G401 (cell line): ENCODE results near the gene PRKCA. TPM values are rescaled to one million over a fixed set of nuclear protein-coding genes. Genes with fewer than 3 reads are reported as not detected.
"Not testable (repeated sequence)": the region's sequence is repeated elsewhere in the genome, so short reads cannot be mapped to it uniquely, and the experiment has no call there.

Experiments
- DNase-seq: peaks from one replicate; pipeline ENCODE4 v3.0.0-alpha.2; 2015; ENCODE audit warnings: low spot score
- in situ Hi-C: cut with HindIII; loops from 2 replicates; pipeline ENCODE4 v1.10.0; 2016; ENCODE audit warnings: low sequenced_read_pairs, mixed read lengths
- total RNA-seq: library from RNA; depleted of rRNA; stranded (reverse); fragments of >200 nt; shearing (Covaris generic); gene quantifications from 2 replicates; pipeline ENCODE4 v1.2.3, GENCODE V29; 2014

PRKCA gene
- total RNA-seq, 1 experiment from 2014 or later = 44.7 TPM

- in situ Hi-C loops = no loop called here
- DNase-seq = no peak
These were observed 11.7 kb downstream of the PRKCA start for GRCh38 chr17:66313995-66314659.

DNA sequence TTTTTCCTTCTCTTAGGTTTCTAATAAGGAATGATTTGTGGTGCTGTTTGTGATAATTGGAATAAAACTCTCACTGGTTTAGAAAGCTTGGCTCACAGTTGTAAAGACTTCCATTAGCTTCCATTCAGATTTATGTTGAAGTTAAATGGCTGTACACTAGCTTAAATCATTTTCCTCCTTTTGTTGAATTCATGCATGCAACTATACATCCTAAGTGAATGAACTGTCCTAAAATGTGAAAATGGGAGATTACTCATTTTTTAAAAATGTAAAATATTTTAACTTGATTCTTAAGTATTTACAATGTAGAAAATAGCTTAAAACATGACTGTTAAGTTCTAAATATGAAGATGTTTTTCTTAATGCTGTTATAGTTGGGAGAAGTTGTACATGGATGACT, 15.2 kb downstream of the PRKCA start:
- in situ Hi-C loops = no loop called here
- no peak for DNase-seq

DNA sequence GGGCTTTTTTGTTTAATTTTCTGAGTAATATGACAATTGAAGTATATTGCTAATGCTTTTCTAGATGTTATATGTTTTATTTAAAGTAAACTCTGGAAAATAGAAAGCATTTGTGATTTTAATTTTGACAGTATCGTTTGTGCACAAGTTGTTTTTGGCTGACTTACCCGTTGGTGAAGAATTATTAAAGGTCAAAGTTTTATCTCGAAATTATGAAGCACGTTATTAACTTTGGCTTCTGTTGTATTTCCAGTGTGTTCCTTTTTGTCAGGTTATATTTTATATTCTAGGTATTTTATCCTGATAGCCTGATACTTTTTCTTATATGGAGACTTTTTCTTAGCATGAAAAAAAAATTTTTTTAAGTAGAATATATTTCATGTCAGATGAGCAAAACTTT, 16.8 kb downstream of the PRKCA start:
- in situ Hi-C loops = no loop called here
- DNase-seq = no peak

- no peak for DNase-seq
- in situ Hi-C loops = no loop called here
These were observed 20.4 kb downstream of the PRKCA start for GRCh38 chr17:66322764-66323163.

DNA sequence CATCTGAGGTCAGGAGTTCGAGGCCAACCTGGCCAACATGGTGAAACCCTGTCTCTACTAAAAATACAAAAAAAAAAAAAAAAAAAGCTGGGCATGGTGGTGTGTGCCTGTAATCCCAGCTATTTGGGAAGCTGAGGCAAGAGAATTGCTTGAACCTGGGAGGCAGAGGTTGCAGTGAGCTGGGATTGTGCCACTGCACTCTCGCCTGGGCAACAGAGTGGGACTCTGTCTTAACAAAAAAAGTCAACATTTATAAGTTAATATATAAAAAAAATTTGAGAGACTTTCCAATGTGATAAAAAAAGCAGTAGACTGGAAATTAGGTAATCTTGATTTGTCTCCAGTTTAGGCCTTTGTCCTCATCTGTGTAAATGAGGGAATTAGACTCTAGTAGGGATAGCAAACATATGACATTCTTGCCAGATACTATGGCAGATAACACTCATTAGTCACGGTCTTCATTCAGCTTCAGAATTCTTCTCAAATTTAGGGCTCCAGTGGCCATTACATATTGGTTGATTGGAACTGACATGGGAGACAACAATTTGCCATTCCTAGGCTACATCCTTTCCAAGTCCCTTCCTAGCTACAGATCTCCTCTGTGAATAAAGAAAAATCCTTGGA, 22.1 kb downstream of the PRKCA start:
- DNase-seq, in situ Hi-C loops: not testable (repeated sequence)

DNA sequence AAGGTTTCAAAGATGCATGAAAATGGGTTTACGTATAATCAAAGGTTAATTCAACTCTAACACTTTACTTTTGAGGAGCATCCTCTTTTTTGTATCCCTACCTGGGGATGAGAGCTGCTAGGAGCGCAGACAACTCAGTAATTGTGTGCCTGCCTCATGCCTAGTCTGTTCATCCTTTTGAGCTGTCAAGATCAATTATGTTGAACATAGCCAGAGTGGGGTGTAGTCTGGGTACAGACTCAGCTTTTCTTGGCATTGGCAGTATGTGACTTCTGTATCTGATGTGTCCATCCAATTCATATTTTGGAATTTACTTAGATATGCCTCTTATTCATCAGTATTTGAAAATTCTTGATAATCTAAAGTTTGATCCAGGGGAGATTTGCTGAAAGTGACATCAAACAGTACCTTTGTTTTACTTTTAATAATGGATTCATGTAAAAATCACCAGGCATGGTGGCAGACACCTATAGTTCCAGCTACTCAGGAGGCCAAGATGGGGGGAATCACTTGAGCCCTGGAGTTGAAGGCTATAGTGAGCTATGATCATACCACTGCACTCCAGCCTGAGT, 24.1 kb downstream of the PRKCA start:
- DNase-seq = no peak
- in situ Hi-C loops = no loop called here

DNA sequence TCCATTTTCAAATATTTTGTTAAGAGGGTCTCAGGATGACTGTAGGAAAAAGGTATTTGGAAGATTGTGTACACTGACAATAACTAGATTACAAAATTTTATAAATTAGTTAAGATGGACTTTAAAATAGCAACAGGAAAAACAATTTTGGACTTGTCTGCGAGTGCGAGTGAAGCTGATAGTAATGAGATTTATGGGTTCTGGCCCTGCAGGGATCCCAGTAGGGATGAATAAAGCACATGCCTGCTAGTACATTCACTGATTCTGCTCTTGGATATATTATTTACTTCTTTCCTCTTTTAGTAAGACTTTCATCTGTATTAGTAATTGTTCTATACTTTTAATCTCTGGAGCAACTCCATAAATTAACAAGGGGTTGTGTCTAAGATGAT, 28.2 kb downstream of the PRKCA start:
- no peak for DNase-seq
- in situ Hi-C loops = no loop called here

GRCh38 chr17:66331038-66331816, 28.8 kb downstream of the PRKCA start:
- DNase-seq = no peak
- in situ Hi-C loops = no loop called here

- in situ Hi-C loops = no loop called here
- DNase-seq = no peak
These were observed 33.4 kb downstream of the PRKCA start for GRCh38 chr17:66335797-66336196.

- DNase-seq = no peak
- in situ Hi-C loops = no loop called here
These were observed 34.9 kb downstream of the PRKCA start for GRCh38 chr17:66337268-66337667.

GRCh38 chr17:66337866-66338485, 35.6 kb downstream of the PRKCA start:
- in situ Hi-C loops = no loop called here
- DNase-seq = peak; percentile 17

GRCh38 chr17:66338937-66339336, 36.5 kb downstream of the PRKCA start:
- DNase-seq = no peak
- in situ Hi-C loops = no loop called here

DNA sequence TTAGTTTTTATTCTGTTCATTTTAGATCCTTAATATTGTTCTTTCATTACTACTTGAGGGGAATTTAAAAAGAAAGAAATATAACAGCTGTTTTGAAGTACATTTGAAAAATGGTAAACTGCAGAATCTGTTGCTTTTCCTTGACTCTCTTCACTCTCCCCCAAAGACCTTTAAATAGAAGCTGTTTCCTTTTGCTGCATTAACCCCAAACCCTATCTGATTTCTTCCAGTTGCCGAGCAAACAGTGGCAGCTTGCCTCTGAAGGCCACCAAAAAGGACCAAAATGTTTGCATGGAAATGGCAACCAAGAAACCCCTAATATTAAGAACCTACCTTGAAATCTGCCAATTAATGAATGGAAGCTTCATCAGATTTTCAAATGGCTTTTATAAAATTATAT, 37.1 kb downstream of the PRKCA start:
- in situ Hi-C loops = no loop called here
- DNase-seq = no peak

DNA sequence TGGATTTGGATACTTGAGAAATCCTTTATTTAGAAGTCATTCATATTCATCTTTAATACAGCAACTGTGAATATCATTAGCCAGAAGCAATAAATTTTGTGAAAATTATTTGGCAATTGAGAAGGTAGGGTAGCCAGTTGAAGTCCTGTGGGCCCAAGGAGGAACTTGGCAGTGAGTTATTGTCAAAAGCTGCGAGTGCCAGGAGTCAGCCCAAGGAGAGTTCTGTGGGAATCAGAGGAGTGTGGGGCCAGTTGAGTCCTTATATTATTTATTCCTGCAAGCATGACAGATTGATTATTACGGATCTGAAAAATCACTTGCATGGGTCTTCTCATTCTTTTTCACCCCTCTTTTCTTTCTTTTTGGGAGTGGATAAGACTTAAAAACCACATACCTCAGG, 38.3 kb downstream of the PRKCA start:
- no peak for DNase-seq
- in situ Hi-C loops = no loop called here

GRCh38 chr17:66341462-66341861, 39.0 kb downstream of the PRKCA start:
- in situ Hi-C loops = no loop called here

GRCh38 chr17:66342263-66342662, 39.9 kb downstream of the PRKCA start:
- DNase-seq, in situ Hi-C loops: not testable (repeated sequence)

More at GRCh38 chr17:66341462-66341861, 39.0 kb downstream of the PRKCA start:
- DNase-seq = no peak

- DNase-seq = no peak
- in situ Hi-C loops = no loop called here
These were observed 41.2 kb downstream of the PRKCA start for GRCh38 chr17:66343531-66344078.

GRCh38 chr17:66344473-66344872, 42.1 kb downstream of the PRKCA start:
- in situ Hi-C loops = no loop called here
- no peak for DNase-seq

DNA sequence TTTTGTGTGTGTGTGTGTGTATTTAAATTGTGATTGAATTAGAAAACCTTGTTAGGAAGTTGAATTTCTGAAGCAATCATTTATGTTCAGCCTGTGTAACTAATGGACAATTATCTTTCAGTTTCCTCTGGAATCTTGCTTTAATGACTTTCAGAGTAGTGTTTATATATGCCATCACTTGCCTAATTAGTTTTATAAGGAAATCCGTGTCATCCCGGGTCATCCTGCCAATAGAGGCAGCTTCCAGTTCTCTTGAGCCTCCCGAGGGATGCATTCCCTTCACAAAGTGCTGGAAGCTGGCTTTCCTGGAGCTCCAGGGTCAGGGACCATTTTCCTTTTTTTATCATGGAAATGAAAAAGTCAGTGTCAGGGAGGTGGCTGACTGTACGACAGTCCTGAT, 42.9 kb downstream of the PRKCA start:
- DNase-seq = no peak
- in situ Hi-C loops = no loop called here
